ENCODE results near the gene JOSD2.

JOSD2 gene, protein sequence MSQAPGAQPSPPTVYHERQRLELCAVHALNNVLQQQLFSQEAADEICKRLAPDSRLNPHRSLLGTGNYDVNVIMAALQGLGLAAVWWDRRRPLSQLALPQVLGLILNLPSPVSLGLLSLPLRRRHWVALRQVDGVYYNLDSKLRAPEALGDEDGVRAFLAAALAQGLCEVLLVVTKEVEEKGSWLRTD
- total RNA-seq, result 7.1 reads per million, percentile 26 among the genes with 10 or more reads in this experiment

DNA sequence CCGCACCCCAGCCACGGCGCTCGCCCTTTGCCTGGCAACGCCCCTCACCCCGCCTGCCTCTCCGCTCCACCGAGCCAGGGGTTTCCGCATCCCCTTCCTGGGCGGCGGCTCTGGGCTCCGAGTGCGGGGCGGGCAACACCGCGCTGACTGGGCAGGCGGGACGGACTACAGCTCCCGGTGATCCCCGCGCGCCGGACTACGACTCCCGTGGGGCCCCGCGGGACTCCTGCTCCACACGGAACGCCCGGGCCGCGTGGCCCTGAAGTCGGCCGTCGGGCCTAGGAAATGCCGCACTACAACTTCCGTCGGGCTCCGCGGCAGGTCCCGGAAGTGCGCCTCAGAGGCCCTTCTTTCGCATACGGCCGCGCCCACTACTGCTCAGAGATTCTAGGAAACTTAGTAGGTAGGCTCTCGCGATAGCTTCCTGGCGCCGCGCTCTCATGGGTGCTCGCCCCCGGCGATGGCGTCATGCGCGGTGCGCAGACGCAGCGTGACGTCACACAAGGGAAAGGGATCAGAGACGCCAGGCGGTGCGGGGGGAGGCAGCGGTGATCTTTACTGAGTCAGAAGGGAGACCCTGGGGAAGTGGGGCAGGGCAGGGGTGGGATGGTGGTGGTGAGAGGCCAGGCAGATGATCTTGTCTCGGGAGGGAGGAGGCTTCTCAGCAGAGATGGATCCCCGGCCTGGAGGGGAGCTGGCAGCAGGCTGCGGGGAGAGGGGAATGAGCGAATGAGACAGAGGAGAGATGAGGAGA, at the start of gene JOSD2:
Gene JOSD2, minus strand, starts transcription at position 123 of the 754 bp plus-strand sequence. CDS start 760 bp downstream, outside the sequence.
- peak; percentile 95 for DNase-seq

DNA sequence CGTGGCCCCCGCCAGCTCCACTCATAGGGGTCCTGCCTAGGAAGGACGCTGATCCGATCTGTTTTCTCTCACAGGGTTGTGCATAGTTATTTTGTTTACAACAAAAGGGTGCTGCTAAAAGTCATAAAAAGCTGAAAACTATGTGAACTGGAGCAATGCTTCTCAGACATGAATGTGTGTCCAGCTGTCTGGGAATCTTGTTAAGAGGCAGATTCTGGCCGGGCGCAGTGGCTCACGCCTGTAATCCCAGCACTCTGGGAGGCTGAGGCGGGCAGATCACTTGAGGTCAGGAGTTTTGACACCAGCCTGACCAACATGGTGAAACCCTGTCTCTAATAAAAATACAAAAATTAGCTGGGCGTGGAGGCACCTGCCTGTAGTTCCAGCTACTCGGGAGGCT, 48.6 kb upstream of the JOSD2 start:
- no peak for DNase-seq

DNA sequence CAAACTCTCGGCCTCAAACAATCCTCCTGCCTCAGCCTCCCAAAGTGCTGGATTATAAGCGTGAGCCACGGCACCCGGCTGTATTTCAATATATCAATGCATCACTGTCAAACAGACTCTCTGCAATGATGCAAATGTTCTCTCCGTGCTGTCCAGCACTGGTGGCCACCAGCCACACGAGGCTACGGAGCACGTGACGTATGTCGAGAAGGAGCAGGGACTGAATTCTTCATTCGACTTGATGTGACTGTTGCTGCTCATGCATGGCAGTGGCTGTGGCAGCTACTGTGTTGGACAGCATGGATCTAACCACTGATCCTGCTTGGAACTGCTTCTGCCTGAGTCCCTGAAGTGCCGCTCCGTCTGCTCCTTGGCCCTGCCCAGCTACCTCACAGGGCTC, 47.5 kb upstream of the JOSD2 start:
- DNase-seq, result no peak

DNA sequence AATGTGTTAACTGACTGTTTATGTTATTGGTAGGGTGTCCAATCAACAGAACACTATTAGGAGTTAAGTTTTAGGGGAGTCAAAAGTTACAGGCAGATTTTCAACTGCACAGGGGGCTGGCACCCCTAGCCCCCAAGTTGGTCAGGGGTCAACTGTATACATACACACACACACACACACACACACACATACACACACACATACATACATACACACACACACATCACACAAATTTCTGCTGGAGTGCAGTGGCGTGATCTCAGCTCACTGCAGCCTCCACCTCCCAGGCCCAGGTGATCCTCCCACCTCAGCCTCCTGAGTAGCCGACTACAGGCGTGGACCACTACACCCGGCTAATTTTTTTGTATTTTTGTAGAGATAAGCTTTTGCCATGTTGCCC, 47.0 kb upstream of the JOSD2 start:
- DNase-seq, result no peak

DNA sequence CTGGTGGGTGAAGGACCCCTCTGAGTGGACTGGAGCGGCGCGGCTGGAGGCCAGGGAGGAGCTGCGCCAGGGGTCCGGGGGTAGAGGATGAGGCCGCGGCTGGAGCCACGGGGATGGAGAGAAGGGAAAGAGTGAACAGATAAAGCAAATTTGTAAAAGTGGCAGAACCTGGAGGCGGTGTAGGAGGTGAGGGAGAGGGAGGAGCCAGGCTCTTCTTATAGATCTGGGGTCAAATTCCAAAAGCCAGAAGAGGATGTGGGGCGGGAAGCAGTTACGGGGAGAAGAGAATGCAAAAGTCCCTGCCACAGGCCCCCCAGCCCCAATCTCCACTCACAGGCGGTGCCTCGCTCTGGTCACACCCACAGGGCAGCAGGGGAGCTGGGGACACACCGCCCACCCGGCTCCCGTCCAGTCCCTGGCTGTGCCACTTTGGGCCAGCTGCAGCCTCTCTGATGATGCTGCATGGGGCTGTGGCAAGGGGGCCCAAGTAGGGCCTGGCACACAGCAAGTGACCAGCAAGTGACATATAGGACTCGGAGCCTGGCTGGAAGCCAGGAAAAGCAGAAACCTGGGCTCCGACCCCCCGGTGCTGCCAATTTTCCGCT, 46.1 kb upstream of the JOSD2 start:
- no peak for DNase-seq

DNA sequence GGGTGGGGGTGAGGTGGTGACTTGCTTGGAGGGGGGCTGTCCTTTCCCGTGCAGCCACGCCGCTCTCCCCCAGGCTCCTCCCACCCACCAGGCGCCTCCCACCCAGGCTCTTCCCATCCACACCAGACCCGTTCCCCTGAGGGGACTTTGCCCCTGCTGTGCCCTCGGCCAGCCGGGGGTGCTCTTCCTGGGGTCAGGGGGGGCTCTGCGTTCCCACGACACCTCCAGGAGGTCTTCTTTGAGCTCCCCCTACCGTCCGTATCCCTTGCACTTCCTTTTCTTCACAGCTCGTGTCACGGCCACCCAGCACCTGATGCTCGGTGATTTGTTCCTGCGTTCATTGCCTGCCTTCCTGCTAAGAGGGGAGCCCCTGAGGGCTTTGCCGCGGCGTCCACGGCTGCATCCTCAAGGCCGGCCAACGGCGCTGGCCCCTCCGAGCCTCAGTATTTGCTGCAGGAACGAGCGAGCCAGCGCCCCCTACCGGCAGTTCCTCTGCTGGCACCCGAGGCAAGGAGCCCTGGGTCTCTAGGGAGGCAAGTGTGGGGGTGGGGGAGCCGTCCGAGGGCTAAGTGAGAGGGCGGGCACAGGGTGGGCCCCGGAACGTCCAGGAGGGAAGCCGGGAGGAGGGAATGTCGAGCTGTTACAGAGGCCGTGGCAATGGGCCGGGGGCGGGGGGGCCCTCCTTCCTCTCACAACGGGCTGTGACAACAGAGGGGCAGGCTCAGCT, 45.5 kb upstream of the JOSD2 start:
- DNase-seq, result peak; percentile 68

DNA sequence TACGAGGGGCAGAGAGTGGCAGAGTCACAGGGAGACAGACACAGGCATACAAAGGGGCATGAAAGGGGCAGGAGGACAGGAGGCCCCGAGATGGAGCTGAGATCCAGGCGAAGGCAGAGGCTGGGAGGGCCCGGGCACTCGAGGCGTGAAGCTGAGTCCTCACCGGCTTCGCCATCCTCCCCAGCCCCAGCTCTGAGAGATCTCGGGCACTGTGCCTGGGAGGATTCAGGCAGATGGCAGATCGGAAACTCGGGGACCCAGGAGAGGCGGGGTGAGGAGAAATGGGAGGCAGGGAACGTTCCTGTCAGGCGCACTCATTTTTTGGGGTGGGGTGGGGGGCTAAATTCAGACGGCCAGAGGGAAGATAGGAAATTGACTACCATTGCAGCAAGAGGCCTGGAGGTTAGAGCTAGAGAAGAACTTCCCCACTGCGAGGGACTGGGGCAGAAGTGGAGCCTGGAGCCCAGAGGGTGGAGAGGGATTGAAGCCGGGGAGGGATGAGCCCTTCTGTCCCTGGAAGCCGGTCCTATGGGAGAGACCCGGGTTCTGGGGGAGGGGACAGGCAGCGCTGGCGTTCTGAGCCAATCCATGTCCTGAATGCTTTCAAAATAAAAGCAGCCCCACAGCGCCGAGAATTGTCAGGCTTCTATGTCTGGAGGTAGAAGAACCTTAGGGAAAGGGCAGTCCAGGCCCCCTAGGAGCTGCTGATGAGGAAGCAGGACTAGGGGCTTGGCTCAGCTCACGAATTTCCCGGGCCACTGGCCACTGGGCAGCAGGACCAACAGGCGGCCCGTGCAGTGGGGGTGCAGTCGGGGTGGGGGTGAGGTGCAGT, 44.7 kb upstream of the JOSD2 start:
- DNase-seq, result no peak

DNA sequence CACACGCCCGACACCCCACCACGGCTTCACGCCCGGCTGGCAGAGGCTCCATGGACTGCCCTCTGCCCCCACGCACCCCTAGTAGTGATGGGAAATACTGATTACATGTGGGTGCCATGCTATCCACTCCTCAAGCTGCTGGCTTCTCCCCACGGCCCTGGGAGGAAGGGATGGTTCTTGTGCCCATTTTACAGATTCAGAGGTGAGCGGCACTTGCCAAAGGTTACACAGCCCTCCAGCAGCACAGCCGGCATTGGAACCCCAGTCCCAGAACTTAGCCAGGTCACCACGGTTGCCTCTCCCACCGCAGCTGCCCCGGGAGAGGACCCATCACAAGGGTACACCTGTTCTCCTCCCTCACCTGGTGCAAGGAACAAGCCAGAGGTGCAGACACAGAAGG, 44.0 kb upstream of the JOSD2 start:
- DNase-seq, result no peak

DNA sequence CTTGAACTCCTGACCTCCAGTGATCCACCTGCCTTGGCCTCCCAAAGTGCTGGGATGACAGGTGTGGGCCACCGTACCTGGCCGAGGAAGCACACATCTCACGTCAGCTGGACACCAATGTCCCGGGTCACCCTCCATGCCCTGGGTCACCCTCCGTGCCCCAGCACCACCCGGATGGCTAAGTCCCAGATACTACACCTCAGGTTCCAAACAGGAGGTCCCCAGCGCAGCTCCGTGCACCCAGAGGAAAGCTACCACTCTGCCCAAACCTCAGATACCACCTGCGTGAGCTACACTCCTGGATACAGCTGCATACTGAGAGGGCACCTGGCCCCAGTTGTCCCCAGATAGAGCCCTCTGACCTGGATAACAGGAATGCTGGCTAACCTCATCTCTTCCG, 43.2 kb upstream of the JOSD2 start:
- DNase-seq, result no peak

DNA sequence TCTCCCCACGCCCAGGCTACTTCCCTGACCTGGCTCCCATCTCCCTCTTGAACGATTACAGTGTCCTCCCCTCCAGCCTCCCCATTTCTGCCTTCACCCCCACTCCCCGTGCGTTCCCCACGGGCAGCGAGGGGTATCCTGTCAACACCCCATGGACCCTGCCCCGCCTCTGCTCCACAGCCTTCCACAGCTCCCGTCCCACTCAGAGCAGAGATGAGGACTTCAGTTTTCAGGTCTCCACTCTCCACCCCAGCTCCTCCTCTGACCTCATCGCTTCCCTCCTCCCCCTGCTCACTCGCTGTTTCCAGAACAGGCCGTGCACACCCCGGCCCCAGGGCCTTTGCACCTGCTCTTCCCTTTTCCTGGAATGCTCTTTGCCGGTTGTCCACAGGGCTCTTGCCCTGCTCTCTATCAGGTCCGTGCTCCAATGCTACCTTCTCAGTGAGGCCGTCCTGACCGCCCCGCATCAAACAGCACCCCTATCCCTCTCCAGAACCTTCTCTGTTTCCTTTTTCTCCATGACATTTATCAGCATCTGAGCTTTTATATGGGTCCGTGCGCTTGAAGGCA, 42.2 kb upstream of the JOSD2 start:
- DNase-seq, result no peak

DNA sequence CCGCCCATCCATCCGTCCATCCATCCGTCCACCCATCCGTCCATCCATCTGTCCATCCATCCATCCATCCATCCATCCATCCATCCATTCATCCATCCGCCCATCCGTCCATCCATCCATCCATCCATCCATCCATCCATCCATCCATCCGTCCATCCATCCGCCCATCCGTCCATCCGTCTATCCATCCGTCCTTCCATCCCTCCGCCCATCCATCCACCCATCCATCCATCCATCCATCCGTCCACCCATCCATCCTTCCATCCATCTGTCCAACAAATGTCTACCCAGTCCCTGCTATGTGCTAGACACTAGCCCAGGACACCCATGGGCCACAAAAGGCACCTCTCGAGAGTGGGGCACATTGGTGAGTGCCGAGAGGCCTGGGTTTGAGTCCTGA, 41.5 kb upstream of the JOSD2 start:
- DNase-seq, result no peak

DNA sequence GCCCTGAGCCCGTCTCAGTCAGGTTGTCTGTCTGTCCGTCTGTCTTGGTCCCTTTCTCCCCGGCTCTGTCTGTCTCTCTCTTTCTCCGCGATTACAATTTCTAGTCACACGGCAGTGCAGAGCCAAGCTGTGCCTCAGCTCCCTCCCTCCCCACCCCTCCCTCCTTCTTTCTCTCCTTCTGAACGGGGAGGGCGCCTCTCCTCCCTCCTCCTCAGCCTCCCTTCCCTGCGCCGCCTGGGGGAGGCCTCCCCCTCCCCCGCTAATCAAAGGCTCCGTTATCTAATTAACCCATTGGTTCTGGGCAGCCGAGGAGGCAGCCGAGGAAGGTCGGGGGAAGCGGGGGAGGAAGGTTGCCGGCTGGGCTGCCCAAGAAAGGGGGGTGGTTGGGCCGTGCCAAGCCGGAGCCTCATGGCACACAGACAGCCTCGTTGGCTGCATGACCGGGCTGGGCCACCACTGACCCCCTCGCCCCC, 40.8 kb upstream of the JOSD2 start:
- no peak for DNase-seq

DNA sequence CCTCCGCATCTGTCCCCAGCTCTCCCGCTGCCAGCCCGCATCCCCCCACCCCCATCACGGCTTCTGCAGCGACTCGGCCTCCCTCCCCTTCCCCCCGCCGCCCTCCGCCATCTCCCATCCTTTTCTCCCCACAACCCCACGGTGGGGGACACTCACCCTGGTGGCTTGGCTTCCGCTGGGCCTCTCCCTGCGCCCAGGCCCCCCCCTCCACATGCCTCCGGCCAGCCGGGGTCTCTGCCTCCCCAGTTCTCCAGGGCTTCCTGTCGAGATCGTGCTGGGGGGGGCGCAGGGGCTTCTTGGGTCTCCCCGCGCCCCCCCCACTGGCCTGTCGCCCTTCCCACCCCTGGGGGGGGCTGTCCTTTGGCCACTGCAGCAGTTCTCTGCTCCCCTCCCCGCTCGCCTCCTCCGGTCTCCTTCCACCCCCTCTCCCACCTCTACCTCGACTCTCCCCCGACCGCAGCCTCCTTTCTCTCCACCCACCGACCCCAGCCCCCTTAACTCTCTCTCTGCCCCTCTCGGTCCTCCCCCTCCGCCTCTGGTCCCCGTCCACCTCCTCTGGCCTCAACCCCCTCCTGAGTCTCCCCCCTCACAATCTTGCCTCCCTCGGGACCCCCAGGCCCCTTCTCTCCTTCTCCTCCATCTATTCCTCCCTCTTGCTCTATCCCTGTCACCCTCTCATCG, 40.2 kb upstream of the JOSD2 start:
- DNase-seq, result no peak

DNA sequence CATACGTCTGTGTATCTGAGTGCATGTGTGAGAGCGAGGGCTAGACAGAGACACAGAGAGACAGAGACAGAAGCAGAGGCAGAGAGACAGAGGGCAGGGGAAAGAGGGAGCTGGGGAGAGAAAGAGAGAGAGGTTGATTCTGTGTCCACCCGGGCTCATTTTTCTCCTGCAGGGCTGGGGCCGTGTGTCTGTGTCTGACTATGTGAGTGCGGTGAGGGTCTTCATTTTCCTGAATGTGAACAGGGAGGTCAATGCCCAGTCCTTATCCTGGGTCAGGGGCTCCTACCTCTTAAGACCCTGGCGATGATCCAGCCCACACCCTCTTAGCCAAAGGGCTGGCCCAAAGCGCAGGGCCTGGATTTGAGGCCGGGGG, 39.6 kb upstream of the JOSD2 start:
- no peak for DNase-seq

DNA sequence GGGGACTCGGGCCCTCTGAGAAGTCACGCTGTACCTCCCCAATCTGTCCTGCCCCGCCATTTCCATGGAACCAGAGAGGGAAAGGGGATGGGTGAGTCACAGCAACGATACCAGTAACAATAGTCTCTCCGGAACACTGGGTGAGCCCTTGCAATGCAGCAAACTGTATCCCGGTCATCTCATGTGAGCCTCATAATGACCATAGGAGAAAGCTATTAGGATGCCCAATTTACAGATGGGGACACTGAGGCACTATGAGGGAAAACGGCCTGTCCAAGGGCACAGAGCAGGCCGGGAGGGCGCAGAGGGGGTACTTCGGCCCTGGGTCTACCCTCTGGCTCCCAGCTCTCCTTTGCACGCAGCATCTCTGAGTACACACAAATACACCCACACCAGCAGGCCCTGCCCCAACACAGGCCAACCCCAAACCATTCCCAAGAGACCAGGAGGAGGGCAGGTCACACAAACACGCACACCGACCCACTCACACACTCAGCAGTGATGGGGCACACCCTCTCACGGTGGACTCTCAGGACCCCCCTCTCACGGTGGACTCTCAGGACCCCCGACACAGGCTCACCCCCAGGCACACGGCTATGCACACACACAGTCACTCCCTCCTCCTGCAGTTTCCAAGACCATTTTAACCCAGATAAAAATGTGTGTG, 39.1 kb upstream of the JOSD2 start:
- DNase-seq, result no peak

DNA sequence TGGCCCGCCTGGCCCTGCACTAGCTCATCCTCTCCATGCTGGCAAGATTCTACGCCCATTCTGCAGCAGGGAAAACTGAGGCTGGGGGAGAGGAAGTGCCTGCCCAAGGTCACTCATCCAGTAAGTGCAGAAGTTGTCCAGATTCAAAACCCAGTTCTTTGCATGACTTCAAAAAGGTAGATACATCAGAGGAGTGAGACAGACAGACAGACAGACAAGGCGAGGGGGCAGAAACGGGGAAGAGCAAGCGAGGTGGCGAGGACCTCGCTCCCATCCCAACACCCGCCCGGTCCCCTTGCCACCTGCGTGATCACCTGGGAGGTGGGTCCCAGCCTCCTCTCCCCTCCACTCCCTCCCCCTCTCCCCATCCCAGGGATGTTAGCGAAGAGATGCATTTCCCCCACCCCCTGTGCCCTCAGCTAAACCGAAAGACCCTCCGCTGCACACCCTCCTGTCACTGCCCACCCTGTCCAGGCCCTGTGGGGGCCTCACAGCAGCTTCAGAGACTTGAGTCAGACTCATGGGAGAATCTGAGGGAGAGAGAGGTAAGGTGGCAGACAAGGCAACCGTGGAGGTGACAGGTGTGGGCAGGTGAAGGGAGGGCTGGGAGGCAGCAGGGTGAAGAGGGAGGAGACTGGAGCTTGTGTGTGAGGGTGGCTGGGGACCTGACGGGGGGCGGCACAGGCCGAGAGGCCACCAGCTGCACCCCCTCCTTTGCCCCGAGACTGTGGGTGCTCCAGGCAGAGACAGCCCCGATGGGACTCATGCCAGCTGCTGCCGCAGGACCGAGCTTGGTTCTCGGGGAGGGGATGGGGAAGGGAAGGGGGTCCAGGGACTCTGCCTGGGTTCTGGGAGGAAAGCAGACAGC, 38.3 kb upstream of the JOSD2 start:
- no peak for DNase-seq

DNA sequence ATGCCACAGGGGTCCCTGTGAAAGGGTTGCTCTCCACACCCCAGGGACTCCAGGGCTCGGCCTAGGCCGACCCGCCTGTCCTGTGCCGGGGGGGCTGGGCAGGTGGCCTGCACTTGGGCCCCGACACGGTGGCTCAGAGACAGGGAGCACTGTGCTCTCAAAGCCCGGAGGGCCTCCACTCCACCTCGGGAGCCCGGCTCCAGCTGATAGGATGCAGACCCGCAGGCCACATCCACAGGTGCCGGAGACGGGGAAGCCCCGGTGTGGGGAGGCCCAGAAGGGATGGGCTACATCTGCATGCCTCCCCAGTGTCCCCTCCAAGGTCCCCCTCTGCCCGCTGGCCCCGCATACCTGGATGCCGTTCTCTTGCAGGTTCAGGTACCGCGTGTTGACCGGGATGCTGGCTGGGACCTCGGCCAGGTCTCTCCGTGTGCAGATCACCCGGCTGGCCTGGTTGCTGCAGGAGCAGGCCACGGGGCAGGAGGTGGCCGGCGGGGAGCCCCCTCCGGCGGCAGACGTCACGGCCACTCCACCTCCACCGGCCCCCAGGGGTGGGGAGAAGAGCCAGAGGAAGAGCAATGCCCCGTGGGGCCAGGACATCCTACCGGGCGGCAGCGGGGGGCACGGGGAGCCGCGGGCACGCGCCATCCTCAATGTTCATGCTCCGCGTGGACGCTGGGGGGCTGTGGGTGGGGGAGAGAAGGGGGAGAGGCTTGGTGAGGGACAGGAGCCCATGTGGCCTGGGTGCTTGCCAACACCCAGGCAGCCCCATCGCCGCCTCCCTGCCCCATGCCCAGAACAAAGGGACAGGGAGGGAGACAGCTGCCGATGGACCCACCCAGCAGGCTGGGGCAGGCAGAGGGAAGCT, 37.4 kb upstream of the JOSD2 start:
- DNase-seq, result no peak

DNA sequence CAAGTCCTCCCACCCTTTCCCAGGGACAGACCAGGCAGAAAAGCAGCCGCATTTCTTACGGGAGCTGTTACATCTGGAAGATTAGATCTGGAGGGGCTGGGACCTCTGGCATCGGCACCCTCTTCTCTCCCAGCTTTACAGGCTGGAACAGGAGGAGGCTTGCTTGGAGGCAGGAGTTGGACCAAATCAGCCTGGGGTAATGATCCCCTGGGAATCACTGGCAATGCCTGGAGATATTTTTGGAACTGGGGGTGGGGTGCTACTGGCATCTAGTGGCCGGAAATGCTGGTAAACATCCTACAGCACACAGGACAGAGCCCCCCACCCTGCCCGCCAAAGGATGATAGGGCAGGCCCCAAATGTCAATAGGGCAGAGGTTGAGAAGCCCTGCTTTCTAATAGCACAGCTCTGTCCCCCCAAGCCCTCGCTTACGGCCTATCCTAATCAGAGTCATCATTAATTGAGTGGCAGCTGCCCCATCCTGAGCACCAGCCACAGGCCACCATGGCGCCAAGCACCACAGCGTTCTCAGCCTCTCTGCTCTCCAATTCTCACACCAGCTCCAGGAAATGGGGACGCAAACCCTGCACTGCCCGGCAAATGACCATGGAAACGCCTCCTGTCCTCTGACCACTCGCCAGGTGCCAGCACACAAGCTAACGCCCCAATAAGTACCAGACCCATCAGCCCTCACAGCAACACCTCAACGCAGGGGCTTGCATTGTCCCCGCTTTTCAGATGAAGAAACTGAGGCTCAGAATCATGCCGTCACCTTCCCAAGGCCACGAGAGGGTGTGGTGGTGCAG, 36.6 kb upstream of the JOSD2 start:
- no peak for DNase-seq
